Activated CD8-positive, alpha-beta T cell treated with anti-CD3 and anti-CD28 coated beads for 36 hours (primary cell): ENCODE results near the gene GRK5. TPM values are rescaled to one million over a fixed set of nuclear protein-coding genes. Genes with fewer than 3 reads are reported as not detected.

Experiments used
- ATAC-seq: fragments of 200-7000 bp; cut with Tn5 transposase; one replicate; pipeline ENCODE4 v1.10.0; 2021; ENCODE audit warnings: mild to moderate bottlenecking, moderate library complexity
- CTCF ChIA-PET: fragments of 350-600 bp; sonication (Branson Sonifier 250); formaldehyde crosslinking; loops from one replicate; lab custom pipeline; 2021; ENCODE audit warnings: antibody characterized with exemption; lab: Charles Lee
- POLR2A ChIA-PET: fragments of 350-600 bp; sonication (Branson Sonifier 250); formaldehyde crosslinking; loops from one replicate; lab custom pipeline; 2021; ENCODE audit warnings: antibody characterized with exemption; lab: Charles Lee
- DNase-seq: peaks from one replicate; pipeline ENCODE4 v3.0.0-alpha.2; 2020
- H3K27ac Mint-ChIP-seq: one replicate; pipeline ENCODE4 v1.8.0; 2021; ENCODE audit warnings: mild to moderate bottlenecking, mixed read lengths
- H3K27me3 Mint-ChIP-seq: one replicate; pipeline ENCODE4 v1.8.0; 2021; ENCODE audit warnings: mixed read lengths
- H3K36me3 Mint-ChIP-seq: one replicate; pipeline ENCODE4 v1.8.0; 2021; ENCODE audit warnings: low read depth, mixed read lengths
- H3K4me1 Mint-ChIP-seq: one replicate; pipeline ENCODE4 v1.8.0; 2021; ENCODE audit warnings: low read depth, mixed read lengths
- H3K4me3 Mint-ChIP-seq: one replicate; pipeline ENCODE4 v1.8.0; 2021; ENCODE audit warnings: mild to moderate bottlenecking, moderate library complexity, mixed read lengths
- H3K9me3 Mint-ChIP-seq: one replicate; pipeline ENCODE4 v1.8.0; 2021; ENCODE audit warnings: mixed read lengths
- intact Hi-C: fragments of 100-400 bp; cut with micrococcal nuclease; formaldehyde crosslinking; loops from one replicate; pipeline ENCODE4 v1.10.0; 2022
- total RNA-seq, 2 experiments: library from RNA; stranded (reverse); gene quantifications; one replicate each; pipeline ENCODE4 v1.2.3, GENCODE V29; 2021
- TF ChIP-seq, protein P1 (sequence below): fragments of 200-600 bp; IDR thresholded peaks from one replicate; pipeline ENCODE4 v1.8.0; 2022; ENCODE audit warnings: antibody characterized with exemption, mild to moderate bottlenecking

The GRK5 gene
- total RNA-seq, 2 experiments from 2014 or later: 14.8 to 15.6 TPM

DNA sequence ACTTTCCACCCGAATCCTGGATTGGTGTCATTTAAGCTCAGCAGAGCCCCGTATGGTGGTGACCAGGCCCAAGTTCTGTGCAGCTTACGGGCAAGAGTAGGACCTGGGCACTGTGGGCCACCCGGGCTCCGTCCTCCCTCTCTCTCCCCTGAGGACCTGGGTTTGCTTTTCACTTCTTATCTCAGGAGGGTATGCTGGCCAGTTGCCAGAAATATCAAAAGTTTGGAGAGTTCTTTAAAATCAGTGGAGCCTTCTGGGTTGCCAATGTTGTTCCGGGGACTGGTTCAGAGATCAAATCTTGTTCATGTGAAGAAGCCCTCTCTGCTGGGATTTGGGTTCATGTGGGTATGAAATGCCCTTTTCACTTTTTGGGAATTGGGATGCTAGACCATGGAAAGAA, 145.4 kb downstream of the GRK5 start:
- ChIA-PET POLR2A (interaction anchor here (0.7 to 1.1 kb wide), 2 partner anchors 11 to 19 kb away, joined by 3 read pairs; no protein-coding TSS in a partner anchor), CTCF (interaction anchor here (1.1 to 2.0 kb wide), 7 partner anchors 9 to 147 kb away, joined by 3 to 5 read pairs (median 4); no protein-coding TSS in a partner anchor)
- H3K27me3 Mint-ChIP-seq: no peaks in the 10 kb centered on the region
- intact Hi-C loops: no loop called here
- no peaks in the 10 kb centered on the region for H3K4me1 Mint-ChIP-seq
- DNase-seq: no peak
- TF ChIP-seq, protein P1, sequence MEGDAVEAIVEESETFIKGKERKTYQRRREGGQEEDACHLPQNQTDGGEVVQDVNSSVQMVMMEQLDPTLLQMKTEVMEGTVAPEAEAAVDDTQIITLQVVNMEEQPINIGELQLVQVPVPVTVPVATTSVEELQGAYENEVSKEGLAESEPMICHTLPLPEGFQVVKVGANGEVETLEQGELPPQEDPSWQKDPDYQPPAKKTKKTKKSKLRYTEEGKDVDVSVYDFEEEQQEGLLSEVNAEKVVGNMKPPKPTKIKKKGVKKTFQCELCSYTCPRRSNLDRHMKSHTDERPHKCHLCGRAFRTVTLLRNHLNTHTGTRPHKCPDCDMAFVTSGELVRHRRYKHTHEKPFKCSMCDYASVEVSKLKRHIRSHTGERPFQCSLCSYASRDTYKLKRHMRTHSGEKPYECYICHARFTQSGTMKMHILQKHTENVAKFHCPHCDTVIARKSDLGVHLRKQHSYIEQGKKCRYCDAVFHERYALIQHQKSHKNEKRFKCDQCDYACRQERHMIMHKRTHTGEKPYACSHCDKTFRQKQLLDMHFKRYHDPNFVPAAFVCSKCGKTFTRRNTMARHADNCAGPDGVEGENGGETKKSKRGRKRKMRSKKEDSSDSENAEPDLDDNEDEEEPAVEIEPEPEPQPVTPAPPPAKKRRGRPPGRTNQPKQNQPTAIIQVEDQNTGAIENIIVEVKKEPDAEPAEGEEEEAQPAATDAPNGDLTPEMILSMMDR: no peak
- no peak overlapping the region for H3K4me3 Mint-ChIP-seq
- H3K36me3 Mint-ChIP-seq: peaks cover 46% of the 10 kb centered on the region
- ATAC-seq: no peak
- H3K27ac Mint-ChIP-seq: no peak overlapping the region
- peaks cover 36% of the 10 kb centered on the region for H3K9me3 Mint-ChIP-seq

DNA sequence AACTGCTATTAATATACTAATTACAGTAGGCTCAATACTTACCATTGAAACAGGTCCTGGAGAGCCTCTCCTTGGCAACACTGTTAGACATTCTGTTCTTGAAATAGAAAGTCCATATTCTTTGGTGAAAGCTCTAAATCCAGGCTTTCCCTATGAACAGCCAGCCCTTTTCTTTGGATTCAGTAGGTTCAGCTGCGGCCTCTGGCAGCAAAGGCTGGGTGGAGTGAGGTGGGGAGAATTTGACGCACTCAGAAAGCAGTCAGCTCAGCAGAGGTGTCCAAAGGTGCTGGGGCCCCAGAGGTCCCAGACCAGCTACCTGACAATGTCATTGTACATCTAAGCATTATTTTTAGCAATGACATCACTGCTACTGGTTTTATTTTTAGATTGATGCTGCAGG, 146.1 kb downstream of the GRK5 start:
- ChIA-PET CTCF (interaction anchor here (1.1 to 1.6 kb wide), 3 partner anchors 11 to 147 kb away, joined by 3 read pairs; no protein-coding TSS in a partner anchor), POLR2A (no interaction called here)
- Mint-ChIP-seq H3K4me1 (no peaks in the 10 kb centered on the region), H3K27me3 (no peaks in the 10 kb centered on the region), H3K4me3 (no peak overlapping the region), H3K36me3 (peaks cover 43% of the 10 kb centered on the region), H3K9me3 (peaks cover 36% of the 10 kb centered on the region), H3K27ac (no peak overlapping the region)
- TF ChIP-seq, protein P1: no peak
- intact Hi-C loops: no loop called here
- ATAC-seq (no peak), DNase-seq (no peak)

DNA sequence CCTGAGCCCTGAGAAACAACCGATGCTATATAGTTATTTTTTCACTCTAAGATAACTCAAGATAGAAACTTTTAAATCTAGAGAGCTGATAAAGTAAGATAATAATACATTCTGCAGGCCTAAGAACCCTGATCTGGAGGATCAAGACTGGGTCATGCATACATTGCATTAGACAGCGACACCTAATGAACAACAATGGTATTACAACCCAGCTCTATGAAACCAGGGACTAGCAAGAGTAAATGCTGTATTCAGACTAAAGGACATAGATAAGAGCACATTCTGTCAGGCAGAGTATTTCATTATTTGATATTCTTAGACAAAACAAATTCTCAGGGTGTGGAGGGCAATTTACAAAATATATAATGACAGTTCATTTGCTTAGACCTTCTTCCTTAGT, 148.6 kb downstream of the GRK5 start:
- ATAC-seq: no peak
- H3K4me1 Mint-ChIP-seq: peaks cover 5% of the 10 kb centered on the region

DNA sequence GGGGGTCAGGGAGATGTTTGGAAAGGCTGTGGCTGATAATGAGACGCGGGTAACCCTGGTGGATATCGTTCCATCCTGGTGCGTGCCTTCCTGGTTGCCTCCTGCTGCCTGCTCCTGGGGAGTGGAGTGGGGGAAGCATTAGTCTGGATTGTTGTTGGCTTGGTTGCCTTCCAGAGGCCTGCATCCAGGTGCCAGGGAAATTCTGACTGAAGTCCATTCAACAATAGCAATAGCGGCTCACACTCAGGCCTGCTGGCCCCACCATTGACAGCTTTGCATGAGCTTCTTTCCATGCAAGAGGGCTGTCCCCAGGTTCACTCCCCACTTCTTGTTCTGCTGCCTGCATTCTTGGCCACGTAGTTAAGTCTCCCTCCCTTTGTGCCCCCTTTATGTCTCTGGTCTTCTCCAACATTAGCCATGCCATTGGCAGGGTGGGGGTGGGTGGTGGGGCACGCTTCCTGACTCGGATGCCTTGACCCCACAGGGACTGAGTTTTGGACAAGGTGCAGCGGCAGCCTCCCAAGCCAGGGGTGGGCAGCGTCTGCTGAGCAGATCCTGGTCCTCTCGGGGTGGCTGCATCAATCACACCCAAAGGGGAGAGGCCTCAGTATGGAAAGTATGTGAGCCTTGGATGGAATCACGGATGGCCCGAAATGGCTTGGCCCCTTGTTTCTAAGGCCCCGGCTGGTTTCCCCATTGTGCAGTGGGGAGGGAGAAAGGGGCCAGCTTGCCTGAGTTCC, 150.2 kb downstream of the GRK5 start:
- no peak for DNase-seq
- ChIA-PET POLR2A (no interaction called here), CTCF (no interaction called here)
- H3K27me3 Mint-ChIP-seq: no peaks in the 10 kb centered on the region
- TF ChIP-seq, protein P1: no peak
- no peak for ATAC-seq
- H3K36me3 Mint-ChIP-seq: peaks cover 17% of the 10 kb centered on the region
- H3K27ac Mint-ChIP-seq: no peak overlapping the region
- peaks cover 19% of the 10 kb centered on the region for H3K9me3 Mint-ChIP-seq
- intact Hi-C loops: no loop called here
- no peak overlapping the region for H3K4me3 Mint-ChIP-seq
- H3K4me1 Mint-ChIP-seq: peaks cover 5% of the 10 kb centered on the region

More for the DNA sequence above, 148.6 kb downstream of the GRK5 start:
- Mint-ChIP-seq H3K27me3 (no peaks in the 10 kb centered on the region), H3K27ac (no peak overlapping the region), H3K4me3 (no peak overlapping the region), H3K36me3 (peaks cover 29% of the 10 kb centered on the region), H3K9me3 (peaks cover 32% of the 10 kb centered on the region)
- no peak for DNase-seq
- ChIA-PET POLR2A (no interaction called here), CTCF (interaction anchor here (0.6 to 2.1 kb wide), 7 partner anchors 9 to 188 kb away, joined by 3 to 8 read pairs (median 4); partner anchors contain the start of gene GRK5)
- TF ChIP-seq, protein P1: peak; percentile 71
- intact Hi-C loops: no loop called here

DNA sequence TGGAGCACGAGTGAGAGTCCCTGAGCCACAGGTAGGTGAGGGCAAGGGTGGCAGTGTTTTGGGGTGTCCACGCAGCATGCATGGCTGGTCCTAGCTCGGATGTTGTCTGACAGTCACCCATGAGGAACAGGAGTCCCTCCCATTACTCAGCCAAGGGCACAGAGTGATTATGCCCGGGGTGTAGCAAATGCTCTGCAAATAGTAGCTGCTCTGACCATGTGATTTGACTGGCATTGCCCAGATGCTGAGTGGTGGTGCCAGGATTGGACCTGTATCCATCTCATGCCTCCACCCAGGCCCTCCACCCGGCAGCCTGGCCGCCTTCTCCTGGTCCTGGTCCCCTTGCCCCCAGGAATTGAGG, 150.8 kb downstream of the GRK5 start:
- Mint-ChIP-seq H3K4me1 (peaks cover 5% of the 10 kb centered on the region), H3K27ac (no peak overlapping the region), H3K27me3 (no peaks in the 10 kb centered on the region), H3K9me3 (peaks cover 16% of the 10 kb centered on the region), H3K36me3 (peaks cover 14% of the 10 kb centered on the region), H3K4me3 (no peak overlapping the region)
- intact Hi-C loops: no loop called here
- ATAC-seq (no peak), DNase-seq (no peak)
- POLR2A ChIA-PET: interaction anchor here (0.7 kb wide), 1 partner anchor 10 kb away, joined by 3 read pairs; no protein-coding TSS in a partner anchor
- CTCF ChIA-PET: no interaction called here
- TF ChIP-seq, protein P1: no peak
